ENCODE data around the gene TMEM8B. TPM values are rescaled to one million over a fixed set of nuclear protein-coding genes. Genes with fewer than 3 reads are reported as not detected.

TMEM8B gene
- total RNA-seq, 1 donor, result 2.5 TPM

DNA sequence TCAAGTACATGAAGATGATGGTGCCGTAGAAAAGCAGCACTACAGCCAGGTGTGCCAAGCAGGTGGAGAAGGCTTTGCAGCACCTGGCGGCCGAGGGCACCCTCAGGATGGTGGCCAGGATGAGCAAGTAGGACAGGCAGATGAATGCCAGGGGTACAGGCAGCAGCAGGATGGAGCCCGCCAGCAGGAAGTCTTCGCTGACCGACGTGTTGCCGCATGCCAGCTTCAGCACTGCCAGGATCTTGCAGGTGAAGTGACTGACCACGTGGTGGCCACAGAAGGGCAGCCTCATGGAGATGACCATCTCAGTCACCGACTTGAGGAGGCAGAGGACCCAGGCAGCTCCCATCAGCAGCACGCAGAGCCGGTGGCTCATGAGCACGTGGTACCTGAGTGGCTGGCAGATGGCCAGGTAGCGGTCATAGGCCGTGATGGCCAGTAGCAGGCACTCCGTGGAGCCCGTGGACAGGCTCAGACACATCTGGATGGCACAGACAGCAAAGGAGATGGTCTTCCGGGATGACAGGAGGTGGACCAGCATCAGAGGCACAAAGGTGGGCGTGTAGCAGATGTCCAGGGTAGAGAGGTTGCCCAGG is 40.7 kb downstream of the TMEM8B start:
- no peak overlapping the region for H3K27ac ChIP-seq (ENCODE audit: low read depth, low read length)
- H3K9me3 ChIP-seq (ENCODE audit: low read depth, low read length), result no peaks in the 10 kb centered on the region
- no peaks in the 10 kb centered on the region for H3K36me3 ChIP-seq (ENCODE audit: insufficient read depth, low read length)
- no peaks in the 10 kb centered on the region for H3K4me1 ChIP-seq (ENCODE audit: insufficient read depth, low read length)
- H3K4me3 ChIP-seq (ENCODE audit: insufficient read depth, low read length), result no peak overlapping the region
- no peaks in the 10 kb centered on the region for H3K79me2 ChIP-seq (ENCODE audit: insufficient read depth, low read length)
- peaks cover 2% of the 10 kb centered on the region for H3K27me3 ChIP-seq (ENCODE audit: insufficient read depth, low read length)
- no peak for DNase-seq (ENCODE audit: insufficient read length, low spot score, missing footprints)
- H2AFZ ChIP-seq (ENCODE audit: low read length), result no peak overlapping the region
- TF ChIP-seq, protein P1, sequence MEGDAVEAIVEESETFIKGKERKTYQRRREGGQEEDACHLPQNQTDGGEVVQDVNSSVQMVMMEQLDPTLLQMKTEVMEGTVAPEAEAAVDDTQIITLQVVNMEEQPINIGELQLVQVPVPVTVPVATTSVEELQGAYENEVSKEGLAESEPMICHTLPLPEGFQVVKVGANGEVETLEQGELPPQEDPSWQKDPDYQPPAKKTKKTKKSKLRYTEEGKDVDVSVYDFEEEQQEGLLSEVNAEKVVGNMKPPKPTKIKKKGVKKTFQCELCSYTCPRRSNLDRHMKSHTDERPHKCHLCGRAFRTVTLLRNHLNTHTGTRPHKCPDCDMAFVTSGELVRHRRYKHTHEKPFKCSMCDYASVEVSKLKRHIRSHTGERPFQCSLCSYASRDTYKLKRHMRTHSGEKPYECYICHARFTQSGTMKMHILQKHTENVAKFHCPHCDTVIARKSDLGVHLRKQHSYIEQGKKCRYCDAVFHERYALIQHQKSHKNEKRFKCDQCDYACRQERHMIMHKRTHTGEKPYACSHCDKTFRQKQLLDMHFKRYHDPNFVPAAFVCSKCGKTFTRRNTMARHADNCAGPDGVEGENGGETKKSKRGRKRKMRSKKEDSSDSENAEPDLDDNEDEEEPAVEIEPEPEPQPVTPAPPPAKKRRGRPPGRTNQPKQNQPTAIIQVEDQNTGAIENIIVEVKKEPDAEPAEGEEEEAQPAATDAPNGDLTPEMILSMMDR (IDR thresholded peaks at IDR 0.05; ENCODE audit: extremely low read depth, low read depth, low read length), result no peak
- no peak overlapping the region for H3K4me2 ChIP-seq (ENCODE audit: insufficient read depth, low read length)
- H4K20me1 ChIP-seq (ENCODE audit: insufficient read depth, low read length), result no peaks in the 10 kb centered on the region

DNA sequence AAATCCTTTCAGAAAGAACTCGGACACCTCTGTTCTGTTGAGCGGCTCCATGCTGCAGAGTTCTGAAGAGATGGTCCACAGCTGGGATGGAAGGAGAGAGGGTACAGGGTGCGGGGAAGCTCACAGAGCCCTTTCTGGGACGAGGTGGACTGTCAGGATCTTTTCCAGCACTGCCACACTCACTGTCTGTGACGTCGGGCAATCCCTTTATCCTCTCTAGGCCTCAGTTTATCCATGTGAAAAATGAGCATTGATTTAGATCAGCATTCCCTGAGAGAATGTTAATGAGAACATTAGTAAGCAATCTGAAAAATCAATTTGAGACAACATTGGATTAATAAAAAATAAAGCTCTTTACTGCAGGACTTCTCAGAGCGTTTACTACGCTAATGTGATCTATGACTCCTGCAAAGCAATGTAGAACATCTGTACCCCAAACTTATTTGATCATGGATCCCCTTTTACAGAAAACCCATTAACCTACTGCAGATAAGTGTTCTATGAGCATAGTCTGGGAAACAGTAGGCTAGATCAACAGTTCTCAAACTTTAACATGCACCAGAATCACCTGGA is 41.4 kb downstream of the TMEM8B start, which contains the start of gene OR13J1:
Gene OR13J1, minus strand, starts transcription at position 51 of the 573 bp plus-strand sequence. Its CDS starts 0 bp downstream, at position 51.
- DNase-seq (ENCODE audit: insufficient read length, low spot score, missing footprints), result no peak
- no peak within 1 kb of the TSS for H3K4me2 ChIP-seq (ENCODE audit: insufficient read depth, low read length)
- no peaks in the 10 kb centered on the region for H3K9me3 ChIP-seq (ENCODE audit: low read depth, low read length)
- H2AFZ ChIP-seq (ENCODE audit: low read length), result no peak within 1 kb of the TSS
- H3K4me3 ChIP-seq (ENCODE audit: insufficient read depth, low read length), result no peak within 1 kb of the TSS
- TF ChIP-seq, protein P1 (IDR thresholded peaks at IDR 0.05; ENCODE audit: extremely low read depth, low read depth, low read length), result no peak
- no peak within 1 kb of the TSS for H3K27ac ChIP-seq (ENCODE audit: low read depth, low read length)
- no peaks in the 10 kb centered on the region for H3K4me1 ChIP-seq (ENCODE audit: insufficient read depth, low read length)
- H4K20me1 ChIP-seq (ENCODE audit: insufficient read depth, low read length), result no peaks in the 10 kb centered on the region
- no peaks in the 10 kb centered on the region for H3K36me3 ChIP-seq (ENCODE audit: insufficient read depth, low read length)
- peaks cover 4% of the 10 kb centered on the region for H3K27me3 ChIP-seq (ENCODE audit: insufficient read depth, low read length)
- H3K79me2 ChIP-seq (ENCODE audit: insufficient read depth, low read length), result no peaks in the 10 kb centered on the region

DNA sequence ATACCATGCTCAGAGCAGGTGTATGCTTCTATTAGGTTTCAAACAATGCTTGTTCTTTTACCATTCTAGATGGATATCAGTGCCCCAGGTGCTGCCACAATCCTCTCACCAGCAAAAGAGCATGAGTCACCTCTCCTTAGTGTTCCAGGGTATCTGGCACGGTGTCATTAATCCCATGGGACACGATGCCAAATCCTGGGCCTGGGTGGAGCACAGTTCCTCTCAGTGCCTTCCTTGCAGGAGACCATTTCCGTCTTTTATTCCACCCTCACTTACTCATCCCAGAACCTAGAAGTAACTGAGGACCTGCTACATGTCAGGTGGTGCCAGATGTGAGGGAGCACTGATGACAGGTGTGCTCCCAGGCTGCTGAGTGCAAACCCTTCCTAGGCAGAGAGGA is 42.5 kb downstream of the TMEM8B start:
- Histone ChIP-seq H4K20me1 (ENCODE audit: insufficient read depth, low read length) (no peaks in the 10 kb centered on the region), H2AFZ (ENCODE audit: low read length) (no peak overlapping the region), H3K4me3 (ENCODE audit: insufficient read depth, low read length) (no peak overlapping the region), H3K79me2 (ENCODE audit: insufficient read depth, low read length) (no peaks in the 10 kb centered on the region), H3K36me3 (ENCODE audit: insufficient read depth, low read length) (no peaks in the 10 kb centered on the region), H3K4me2 (ENCODE audit: insufficient read depth, low read length) (no peak overlapping the region), H3K9me3 (ENCODE audit: low read depth, low read length) (no peaks in the 10 kb centered on the region), H3K4me1 (ENCODE audit: insufficient read depth, low read length) (no peaks in the 10 kb centered on the region), H3K27ac (ENCODE audit: low read depth, low read length) (no peak overlapping the region), H3K27me3 (ENCODE audit: insufficient read depth, low read length) (peaks cover 8% of the 10 kb centered on the region)
- no peak for DNase-seq (ENCODE audit: insufficient read length, low spot score, missing footprints)
- TF ChIP-seq, protein P1 (IDR thresholded peaks at IDR 0.05; ENCODE audit: extremely low read depth, low read depth, low read length), result no peak

DNA sequence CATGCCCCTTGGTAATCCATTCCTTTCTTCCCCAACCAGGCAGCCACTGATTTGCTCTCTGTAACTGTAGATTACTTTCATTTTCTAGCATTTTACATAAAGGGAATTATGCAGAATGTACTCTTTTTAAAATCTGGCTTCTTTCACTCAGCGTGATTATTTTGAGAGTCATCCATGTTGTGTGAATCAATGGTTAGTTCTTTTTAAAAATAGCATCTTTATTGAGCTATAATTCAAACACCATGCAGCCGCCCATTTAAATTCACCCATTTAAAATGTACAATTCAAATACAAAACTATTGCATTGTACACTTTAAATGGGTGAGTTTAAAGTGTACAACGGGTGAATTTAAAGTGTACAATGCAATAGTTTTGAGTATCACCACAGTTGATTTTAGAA is 43.5 kb downstream of the TMEM8B start:
- Histone ChIP-seq H3K27me3 (ENCODE audit: insufficient read depth, low read length) (peaks cover 9% of the 10 kb centered on the region), H3K36me3 (ENCODE audit: insufficient read depth, low read length) (no peaks in the 10 kb centered on the region), H3K79me2 (ENCODE audit: insufficient read depth, low read length) (no peaks in the 10 kb centered on the region), H3K27ac (ENCODE audit: low read depth, low read length) (no peak overlapping the region), H3K4me3 (ENCODE audit: insufficient read depth, low read length) (no peak overlapping the region), H4K20me1 (ENCODE audit: insufficient read depth, low read length) (no peaks in the 10 kb centered on the region), H3K4me1 (ENCODE audit: insufficient read depth, low read length) (no peaks in the 10 kb centered on the region), H3K9me3 (ENCODE audit: low read depth, low read length) (no peaks in the 10 kb centered on the region), H3K4me2 (ENCODE audit: insufficient read depth, low read length) (no peak overlapping the region), H2AFZ (ENCODE audit: low read length) (no peak overlapping the region)
- TF ChIP-seq, protein P1 (IDR thresholded peaks at IDR 0.05; ENCODE audit: extremely low read depth, low read depth, low read length), result no peak
- DNase-seq (ENCODE audit: insufficient read length, low spot score, missing footprints), result no peak
